Adrenal gland (tissue), 12 donors: Measurements from ENCODE around the gene ADH6. TPM values are rescaled to one million over a fixed set of nuclear protein-coding genes. Genes with fewer than 3 reads are reported as not detected.
A peak's percentile ranks its signal among the peaks of the same experiment; 100 is the strongest.
"Not testable (repeated sequence)": the region's sequence is repeated elsewhere in the genome, so short reads cannot be mapped to it uniquely, and the experiment has no call there.

Experiments
- DNase-seq, 7 donors: peaks; one replicate each; pipeline ENCODE4 v3.0.0-alpha.2; 2019 to 2020
- H3K27ac ChIP-seq, 5 donors: fragments of 200-600 bp; sonication (generic) in 4 of 5; 1 replicate in 3 of 5; 2 replicates in 2 of 5; pipeline versions ENCODE4 v1.5.1 to v1.8.0; 2016 to 2020; ENCODE audit warnings: mild to moderate bottlenecking in 1 of 5
- H3K27me3 ChIP-seq: fragments of 200-600 bp; 2 replicates; pipeline ENCODE4 v1.8.0; 2021
- H3K36me3 ChIP-seq, 2 donors: fragments of 200-600 bp; replicated peaks in 1 of 2; 1 replicate in 1 of 2; 2 replicates in 1 of 2; pipeline versions ENCODE4 v1.5.1 to v1.8.0; 2018 to 2022
- H3K4me1 ChIP-seq, 2 donors: fragments of 200-600 bp; replicated peaks in 1 of 2; 1 replicate in 1 of 2; 2 replicates in 1 of 2; pipeline versions ENCODE4 v1.5.1 to v1.8.0; 2018 to 2021
- H3K4me3 ChIP-seq, 4 donors: fragments of 200-600 bp; sonication (generic) in 3 of 4; one replicate each; pipeline ENCODE4 v1.5.1; 2016 to 2018
- H3K9me3 ChIP-seq, 3 donors: fragments of 200-600 bp; sonication (generic) in 1 of 3; replicated peaks in 1 of 3; 1 replicate in 2 of 3; 2 replicates in 1 of 3; pipeline versions ENCODE4 v1.5.1 to v1.8.0; 2016 to 2021
- CTCF ChIP-seq, 6 experiments: fragments of 450-650 bp in 4 of 6; fragments of 200-600 bp in 2 of 6; sonication (generic) in 1 of 6; IDR thresholded peaks; 1 replicate in 5 of 6; 2 replicates in 1 of 6; pipeline versions ENCODE4 v1.5.1 to v1.8.0; 2016 to 2021; ENCODE audit warnings: antibody characterized with exemption in 6 of 6, mild to moderate bottlenecking in 2 of 6, moderate library complexity in 1 of 6
- POLR2A ChIP-seq, 2 donors: fragments of 450-650 bp; IDR thresholded peaks; one replicate each; pipeline ENCODE4 v1.6.1; 2017; ENCODE audit warnings: antibody characterized with exemption in 2 of 2, mild to moderate bottlenecking in 2 of 2, moderate library complexity in 1 of 2
- WGBS, 4 donors: extraction: QIAGEN DNeasy Blood & Tissue Kit in 2 of 4; methylation state at CpG; one replicate each; pipeline versions ENCODE4 v1.1.5 to v1.1.7; 2013 to 2017; 5-methylcytosine and 5-hydroxymethylcytosine counted together
- intact Hi-C, 2 donors: fragments of 100-400 bp; cut with DNase I; formaldehyde crosslinking; loops; one replicate each; pipeline versions ENCODE4 v1.14.1 to v1.15.0; 2022 to 2023
- polyA plus RNA-seq, 3 donors: library from polyadenylated mRNA; stranded (reverse); fragments of 200-250 nt in 2 of 3; fragments of 350-450 nt in 1 of 3; fragmentation: Illumina TruSeq in 1 of 3; extraction: RNeasy Lipid Tissue Mini Kit (QIAGEN cat#74804) in 1 of 3; gene quantifications; one replicate each; pipeline ENCODE4 v1.2.3, GENCODE V29; 2013 to 2014
- total RNA-seq, 9 donors: library from RNA; depleted of rRNA in 4 of 9; stranded (reverse); fragments of >200 nt in 4 of 9; fragments of 120-200 nt in 1 of 9; fragmentation: NEBNext Ultra II Directional in 1 of 9; extraction: Animal tissue kit (Norgen Biotek cat#: 25700) in 1 of 9; gene quantifications; one replicate each; pipeline versions ENCODE4 v1.1.0 to v1.2.4, GENCODE V29; 2013 to 2023
- donor health status: healthy with polysubstance abuse.
- donor health status: Bipolar disorder and iron deficiency.
- donor health status: DM: yes; HTN: yes; CAD: no.
- donor health status: DM: no; HTN: no; CAD: no.
- donor health status: DM: no; HTN: no; CAD: no.
- donor health status: DM: yes; HTN: yes; CAD: no.

ADH6 gene
- total and polyA plus RNA-seq, 12 donors = 0.03 to 0.78 (median 0.26) TPM; not detected in 9

GRCh38 chr4:99234331-99235010 lies 15.4 kb upstream of the ADH6 start:
- Histone ChIP-seq H3K9me3 (no peaks in the 10 kb centered on the region), H3K4me1 (no peaks in the 10 kb centered on the region), H3K27ac (peak overlapping the region in 1 of 5 donors; percentile 18), H3K27me3 (no peaks in the 10 kb centered on the region), H3K4me3 (no peak overlapping the region), H3K36me3 (no peaks in the 10 kb centered on the region)
- DNase-seq = no peak
- WGBS, 4 donors = 43 to 56% (median 49%) methylated on average over 2 of the region's 2 CpGs
- no peak for TF ChIP-seq POLR2A (IDR thresholded peaks at IDR 0.05)
- no peak for TF ChIP-seq CTCF (IDR thresholded peaks at IDR 0.05)
- intact Hi-C loops = no loop called here

- H3K4me3 ChIP-seq, H3K27ac ChIP-seq, H3K9me3 ChIP-seq, H3K4me1 ChIP-seq, intact Hi-C loops, H3K27me3 ChIP-seq, H3K36me3 ChIP-seq, DNase-seq: not testable (repeated sequence)
- 76 to 94% (median 85%) methylated on average over 2 of the region's 2 CpGs for WGBS, 4 donors
Measured at GRCh38 chr4:99233397-99233796, 14.4 kb upstream of the ADH6 start.

GRCh38 chr4:99228706-99229105 lies 9.7 kb upstream of the ADH6 start:
- H3K4me1 ChIP-seq, H3K36me3 ChIP-seq, DNase-seq, H3K27ac ChIP-seq, intact Hi-C loops, H3K27me3 ChIP-seq, H3K9me3 ChIP-seq, H3K4me3 ChIP-seq: not testable (repeated sequence)
- WGBS, 4 donors = 57 to 73% (median 71%) methylated on average over 1 of the region's 1 CpG

GRCh38 chr4:99227646-99228045 lies 8.6 kb upstream of the ADH6 start:
- H3K36me3 ChIP-seq, H3K27me3 ChIP-seq, DNase-seq, H3K9me3 ChIP-seq, H3K27ac ChIP-seq, intact Hi-C loops, H3K4me1 ChIP-seq, H3K4me3 ChIP-seq: not testable (repeated sequence)
- WGBS, 4 donors = 77 to 85% (median 80%) methylated on average over 4 of the region's 4 CpGs

GRCh38 chr4:99221980-99222379 lies 2.9 kb upstream of the ADH6 start:
- 38 to 45% (median 39%) methylated on average over 1 of the region's 1 CpG for WGBS, 4 donors
- Histone ChIP-seq H3K27me3 (no peaks in the 10 kb centered on the region), H3K36me3 (no peaks in the 10 kb centered on the region), H3K4me3 (no peak overlapping the region), H3K27ac (no peak overlapping the region), H3K4me1 (no peaks in the 10 kb centered on the region), H3K9me3 (no peaks in the 10 kb centered on the region)
- no peak for DNase-seq
- intact Hi-C loops = no loop called here
- no peak for TF ChIP-seq CTCF (IDR thresholded peaks at IDR 0.05)
- no peak for TF ChIP-seq POLR2A (IDR thresholded peaks at IDR 0.05)

- TF ChIP-seq POLR2A (IDR thresholded peaks at IDR 0.05) (no peak), CTCF (IDR thresholded peaks at IDR 0.05) (no peak)
- Histone ChIP-seq H3K4me1 (no peaks in the 10 kb centered on the region), H3K36me3 (no peaks in the 10 kb centered on the region), H3K4me3 (no peak overlapping the region), H3K27ac (no peak overlapping the region), H3K9me3 (no peaks in the 10 kb centered on the region), H3K27me3 (no peaks in the 10 kb centered on the region)
- DNase-seq = no peak
- intact Hi-C loops = no loop called here
- WGBS, 4 donors = 35 to 55% (median 44%) methylated on average over 1 of the region's 1 CpG
Measured at GRCh38 chr4:99219479-99219878, 433 bp upstream of the ADH6 start.
